H1 (cell line): ENCODE results near the gene ARMC3. TPM values are rescaled to one million over a fixed set of nuclear protein-coding genes. Genes with fewer than 3 reads are reported as not detected.

Source experiments
- CTCF ChIA-PET: fragments of 300-600 bp; sonication (Branson Sonifier 250); formaldehyde crosslinking; loops from one replicate; lab custom pipeline; 2021; ENCODE audit not compliant: partially characterized antibody; lab: Charles Lee
- POLR2A ChIA-PET: fragments of 300-600 bp; sonication (Branson Sonifier 250); formaldehyde crosslinking; loops from one replicate; lab custom pipeline; 2021; ENCODE audit warnings: inconsistent platforms; ENCODE audit not compliant: partially characterized antibody; lab: Charles Lee
- DNase-seq, 2 experiments: peaks; one replicate each; pipeline versions ENCODE4 v3.0.0 to v3.0.0-alpha.2; 2010 to 2022; ENCODE audit warnings: low spot score in 2 of 2, low read depth in 1 of 2, mixed read lengths in 1 of 2
- FAIRE-seq: peaks from 2 replicates; lab custom pipeline; 2011; peaks lifted over from hg19 to GRCh38; lab: Jason Lieb, UNC
- H2AFZ ChIP-seq: 2 replicates; pipeline ENCODE4 v1.8.1; 2012; ENCODE audit warnings: low read length, inconsistent platforms
- H2AK5ac ChIP-seq: 2 replicates; pipeline ENCODE4 v1.6.1; 2013; ENCODE audit warnings: low read depth, low read length
- H2BK120ac ChIP-seq: replicated peaks from 2 replicates; pipeline ENCODE3; 2013; ENCODE audit warnings: low read depth, low read length, inconsistent platforms
- H2BK12ac ChIP-seq: 2 replicates; pipeline ENCODE4 v1.6.1; 2013; ENCODE audit warnings: low read depth, low read length
- H2BK15ac ChIP-seq: 2 replicates; pipeline ENCODE4 v1.6.1; 2013; ENCODE audit warnings: low read length
- H2BK20ac ChIP-seq: 2 replicates; pipeline ENCODE4 v1.6.1; 2013; ENCODE audit warnings: low read length
- H2BK5ac ChIP-seq: 2 replicates; pipeline ENCODE4 v1.6.1; 2013; ENCODE audit warnings: low read depth, low read length
- H3K14ac ChIP-seq: 2 replicates; pipeline ENCODE4 v1.6.1; 2013; ENCODE audit warnings: inconsistent platforms; ENCODE audit not compliant: insufficient read length
- H3K18ac ChIP-seq: 2 replicates; pipeline ENCODE4 v1.6.1; 2013; ENCODE audit warnings: low read length; ENCODE audit errors: extremely low read depth
- H3K23ac ChIP-seq: 2 replicates; pipeline ENCODE4 v1.6.1; 2013; ENCODE audit warnings: inconsistent platforms; ENCODE audit not compliant: insufficient read length
- H3K23me2 ChIP-seq: 2 replicates; pipeline ENCODE4 v1.6.1; 2013; ENCODE audit warnings: low read depth, low read length
- H3K27ac ChIP-seq: 2 replicates; pipeline ENCODE4 v1.6.1; 2011; ENCODE audit warnings: low read depth, low read length, inconsistent platforms
- H3K27me3 ChIP-seq, 4 experiments: replicated peaks in 1 of 4; 1 replicate in 1 of 4; 2 replicates in 3 of 4; pipeline versions ENCODE4 v1.6.1 to v1.8.1; 2011 to 2013; ENCODE audit warnings: low read length in 3 of 4, mild to moderate bottlenecking in 3 of 4, inconsistent platforms in 2 of 4, mixed read lengths in 2 of 4, moderate library complexity in 1 of 4; ENCODE audit not compliant: control insufficient read depth in 3 of 4, insufficient read depth in 3 of 4; ENCODE audit errors: extremely low read depth in 1 of 4
- H3K36me3 ChIP-seq, 4 experiments: 2 replicates each; pipeline versions ENCODE4 v1.6.1 to v1.8.1; 2011 to 2013; ENCODE audit warnings: mild to moderate bottlenecking in 4 of 4, low read length in 3 of 4, moderate library complexity in 2 of 4, control low read depth in 1 of 4, inconsistent platforms in 1 of 4; ENCODE audit not compliant: insufficient read depth in 4 of 4, control insufficient read depth in 2 of 4
- H3K4ac ChIP-seq: replicated peaks from 2 replicates; pipeline ENCODE3; 2013; ENCODE audit warnings: low read length, low read depth, mixed read lengths, inconsistent platforms; ENCODE audit not compliant: insufficient read length
- H3K4me1 ChIP-seq, 4 experiments: replicated peaks in 1 of 4; 1 replicate in 1 of 4; 2 replicates in 3 of 4; pipeline versions ENCODE4 v1.6.1 to v1.8.1; 2011 to 2013; ENCODE audit warnings: low read length in 3 of 4, inconsistent platforms in 2 of 4, mixed read lengths in 1 of 4; ENCODE audit not compliant: insufficient read depth in 4 of 4, control insufficient read depth in 3 of 4
- H3K4me2 ChIP-seq, 2 experiments: 2 replicates each; pipeline versions ENCODE4 v1.6.1 to v1.8.1; 2011 to 2013; ENCODE audit warnings: low read depth in 2 of 2, low read length in 2 of 2, control low read depth in 1 of 2, inconsistent platforms in 1 of 2, mild to moderate bottlenecking in 1 of 2; ENCODE audit not compliant: insufficient read depth in 1 of 2
- H3K4me3 ChIP-seq, 4 experiments: fragments of 200-600, 300-600 bp in 1 of 4; sonication (generic), shearing (Covaris generic), sonication (Bioruptor Twin) in 1 of 4; 2 replicates each; pipeline versions ENCODE4 v1.5.1 to v1.8.1; 2011 to 2016; ENCODE audit warnings: low read length in 4 of 4, low read depth in 3 of 4, control low read depth in 2 of 4, inconsistent platforms in 2 of 4, mild to moderate bottlenecking in 2 of 4, mixed read lengths in 1 of 4, moderate library complexity in 1 of 4; ENCODE audit not compliant: insufficient read depth in 2 of 4; ENCODE audit errors: extremely low read depth in 1 of 4
- H3K56ac ChIP-seq: replicated peaks from 2 replicates; pipeline ENCODE3; 2013; ENCODE audit warnings: low read depth, mild to moderate bottlenecking, mixed read lengths, low read length, inconsistent platforms; ENCODE audit not compliant: insufficient read length
- H3K79me1 ChIP-seq: 2 replicates; pipeline ENCODE4 v1.6.1; 2013; ENCODE audit warnings: low read depth, low read length, control low read depth
- H3K79me2 ChIP-seq, 2 experiments: 2 replicates each; pipeline versions ENCODE4 v1.6.1 to v1.8.1; 2012 to 2013; ENCODE audit warnings: low read length in 2 of 2, mild to moderate bottlenecking in 2 of 2, inconsistent platforms in 1 of 2; ENCODE audit not compliant: insufficient read depth in 2 of 2, control insufficient read depth in 1 of 2
- H3K9ac ChIP-seq, 4 experiments: replicated peaks in 1 of 4; 1 replicate in 1 of 4; 2 replicates in 3 of 4; pipeline versions ENCODE4 v1.6.1 to v1.8.1; 2011 to 2013; ENCODE audit warnings: low read depth in 3 of 4, low read length in 3 of 4, control low read depth in 2 of 4, mild to moderate bottlenecking in 2 of 4, moderate library complexity in 2 of 4, inconsistent platforms in 1 of 4; ENCODE audit errors: extremely low read depth in 1 of 4
- H3K9me3 ChIP-seq, 2 experiments: 2 replicates each; pipeline versions ENCODE4 v1.6.1 to v1.8.1; 2012 to 2013; ENCODE audit warnings: mild to moderate bottlenecking in 2 of 2, moderate library complexity in 2 of 2, control low read depth in 1 of 2, inconsistent platforms in 1 of 2, low read depth in 1 of 2, low read length in 1 of 2, mixed read lengths in 1 of 2; ENCODE audit not compliant: insufficient read depth in 2 of 2
- H4K20me1 ChIP-seq, 2 experiments: replicated peaks in 1 of 2; 2 replicates each; pipeline versions ENCODE3 to v1.8.1; 2011 to 2013; ENCODE audit warnings: inconsistent platforms in 2 of 2, low read length in 2 of 2, mild to moderate bottlenecking in 1 of 2; ENCODE audit not compliant: insufficient read depth in 2 of 2, control insufficient read depth in 1 of 2
- H4K5ac ChIP-seq: 2 replicates; pipeline ENCODE4 v1.6.1; 2013; ENCODE audit warnings: low read length, low read depth, mixed read lengths, inconsistent platforms; ENCODE audit not compliant: insufficient read length
- H4K8ac ChIP-seq: 2 replicates; pipeline ENCODE4 v1.8.0; 2013; ENCODE audit warnings: mild to moderate bottlenecking, moderate library complexity, low read length, inconsistent platforms; ENCODE audit not compliant: insufficient read depth; ENCODE audit errors: extremely low read depth
- H4K91ac ChIP-seq: replicated peaks from 2 replicates; pipeline ENCODE3; 2013; ENCODE audit warnings: low read length, mixed read lengths, inconsistent platforms; ENCODE audit not compliant: insufficient read length
- BRCA1 ChIP-seq: IDR thresholded peaks from 2 replicates; pipeline ENCODE4 v1.6.1; 2012; ENCODE audit warnings: low read depth, low read length, improper control_type of control experiment
- CHD2 ChIP-seq: IDR thresholded peaks from 2 replicates; pipeline ENCODE4 v1.6.1; 2012; ENCODE audit warnings: low read length, improper control_type of control experiment
- GTF2F1 ChIP-seq: IDR thresholded peaks from 2 replicates; pipeline ENCODE4 v1.6.1; 2012; ENCODE audit warnings: low read depth, low read length, improper control_type of control experiment, borderline replicate concordance
- MAFK ChIP-seq: IDR thresholded peaks from 2 replicates; pipeline ENCODE4 v1.6.1; 2012; ENCODE audit warnings: low read depth, mild to moderate bottlenecking, improper control_type of control experiment, low read length
- RAD21 ChIP-seq, 2 experiments: IDR thresholded peaks in 1 of 2; conservative IDR thresholded peaks in 1 of 2; 2 replicates each; pipeline ENCODE4 v1.6.1; 2011; ENCODE audit warnings: low read depth in 2 of 2, low read length in 2 of 2, improper control_type of control experiment in 1 of 2, inconsistent platforms in 1 of 2, mild to moderate bottlenecking in 1 of 2, moderate library complexity in 1 of 2
- RBBP5 ChIP-seq: IDR thresholded peaks from 2 replicates; pipeline ENCODE4 v1.7.1; 2012; ENCODE audit warnings: low read depth, mild to moderate bottlenecking, inconsistent platforms, low read length, moderate library complexity, borderline replicate concordance
- SAP30 ChIP-seq: fragments of 300-600 bp; sonication (generic); IDR thresholded peaks from 2 replicates; pipeline ENCODE4 v1.7.1; 2012; ENCODE audit warnings: low read length, moderate library complexity, mild to moderate bottlenecking, inconsistent platforms; ENCODE audit not compliant: insufficient read depth, insufficient replicate concordance
- SRF ChIP-seq: IDR thresholded peaks from 2 replicates; pipeline ENCODE4 v1.6.1; 2011; ENCODE audit warnings: mild to moderate bottlenecking, low read depth, low read length, moderate library complexity
- WGBS, 2 experiments: shearing (Covaris generic) in 1 of 2; methylation state at CpG; one replicate each; pipeline versions ENCODE4 v1.1.6 to v1.1.7; 2013 to 2015; ENCODE audit warnings: low lambda C conversion rate in 2 of 2, mixed read lengths in 2 of 2, inconsistent platforms in 1 of 2, low coverage in 1 of 2, missing lambda C conversion rate in 1 of 2; ENCODE audit not compliant: insufficient replicate concordance in 2 of 2, insufficient coverage in 1 of 2, insufficient read length in 1 of 2; ENCODE audit errors: extremely low coverage in 1 of 2, missing lambda C conversion rate in 1 of 2; 5-methylcytosine and 5-hydroxymethylcytosine counted together
- polyA plus RNA-seq, 7 experiments: library from polyadenylated mRNA; depleted of rRNA in 3 of 7; stranded (reverse) in 5 of 7; unstranded in 2 of 7; fragments of >200 nt in 5 of 7; fragments of 200-250 nt in 2 of 7; gene quantifications; 1 replicate in 5 of 7; 2 replicates in 1 of 7; 4 replicates in 1 of 7; pipeline versions ENCODE4 v1.2.1 to v1.2.3, GENCODE V29; 2011 to 2013; ENCODE audit warnings: missing spikeins in 2 of 7, mixed read lengths in 2 of 7
- total RNA-seq: library from RNA; stranded (reverse); fragmentation: NEBNext Ultra II Directional; extraction: Animal tissue kit (Norgen Biotek cat#: 25700); gene quantifications from 2 replicates; pipeline ENCODE4 v1.2.1, GENCODE V29; 2021
- TF ChIP-seq, protein P1 (sequence below), 3 experiments: IDR thresholded peaks; 1 replicate in 2 of 3; 2 replicates in 1 of 3; pipeline versions ENCODE4 v1.5.1 to v1.6.1; 2011; ENCODE audit warnings: low read length in 3 of 3, mild to moderate bottlenecking in 3 of 3, inconsistent platforms in 2 of 3, low read depth in 1 of 3, moderate library complexity in 1 of 3; ENCODE audit not compliant: insufficient read depth in 1 of 3; ENCODE audit errors: control extremely low read depth in 1 of 3

The ARMC3 gene
- total and polyA plus RNA-seq, 2 of the 8 experiments (the other 6 are each of a cell fraction or from before 2014, with no cell fraction given), result 0.15 TPM

DNA sequence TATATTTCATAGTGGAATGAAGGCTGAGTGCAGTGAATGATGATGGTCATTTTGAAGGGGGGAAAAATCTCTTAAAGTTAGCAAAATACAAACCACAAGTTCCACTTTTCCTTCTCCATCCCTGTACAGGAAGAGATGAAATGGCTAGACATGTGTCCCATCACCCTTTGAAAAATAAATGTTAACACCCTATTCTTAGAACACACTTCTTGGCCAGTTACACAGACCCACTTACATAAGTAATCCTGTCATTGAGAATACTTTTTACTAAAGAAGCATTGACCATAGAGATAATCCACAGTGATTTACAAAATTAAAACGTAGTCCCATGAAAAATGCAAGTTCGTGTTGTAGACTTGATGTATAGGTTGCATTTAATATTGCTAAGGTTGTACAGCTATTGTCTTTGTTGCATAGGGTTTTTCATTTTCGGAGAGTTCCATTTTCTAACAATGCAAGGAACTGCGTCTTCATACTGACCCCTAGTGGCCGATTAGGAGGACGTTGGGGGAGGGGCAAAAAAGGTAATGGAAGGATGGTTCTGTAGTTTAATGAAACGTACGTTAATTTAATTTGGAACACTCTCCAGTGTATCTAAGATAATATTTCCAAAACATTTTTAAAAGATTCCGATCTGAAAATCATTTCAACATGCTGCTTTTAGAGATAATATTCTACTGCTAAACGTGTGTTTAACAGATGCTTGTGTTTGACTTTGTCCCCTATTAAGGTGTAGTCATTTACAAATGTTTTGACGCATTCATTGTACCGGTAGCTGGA is 60.9 kb downstream of the ARMC3 start:
- Histone ChIP-seq H2BK15ac (no peak overlapping the region), H3K18ac (no peak overlapping the region), H4K8ac (no peak overlapping the region), H4K91ac (no peak overlapping the region), H4K5ac (no peak overlapping the region), H2AFZ (no peak overlapping the region), H3K14ac (no peak overlapping the region), H2BK5ac (no peak overlapping the region), H3K27ac (no peak overlapping the region), H3K79me2 (no peaks in the 10 kb centered on the region), H3K27me3 (no peaks in the 10 kb centered on the region), H3K79me1 (no peaks in the 10 kb centered on the region), H3K23me2 (no peaks in the 10 kb centered on the region), H3K4me2 (peak overlapping the region in 1 of 2 experiments; percentile 24; a peak in 1 of 4 replicates), H2BK120ac (no peak overlapping the region), H3K4me3 (no peak overlapping the region), H2AK5ac (no peak overlapping the region), H3K23ac (no peak overlapping the region), H3K9ac (no peak overlapping the region), H3K36me3 (no peaks in the 10 kb centered on the region), H3K9me3 (no peaks in the 10 kb centered on the region), H3K56ac (no peak overlapping the region), H2BK20ac (no peak overlapping the region), H3K4ac (no peak overlapping the region), H4K20me1 (no peaks in the 10 kb centered on the region), H3K4me1 (peaks cover 0 to 5% (median 1%) of the 10 kb centered on the region in 4 experiments; a peak in 2 of 7 replicates), H2BK12ac (no peak overlapping the region)
- DNase-seq (peak in 1 of 2 experiments; percentile 56), FAIRE-seq (peak; percentile 87)
- CTCF ChIA-PET, result interaction anchor here (0.6 to 4.8 kb wide), 23 partner anchors 12 to 1005 kb away, joined by 3 to 30 read pairs (median 4); no protein-coding TSS in a partner anchor
- WGBS, 2 experiments, result 20% methylated on average over 12 of the region's 12 CpGs; no CpG with 5 or more reads in 1 of the 2 experiments
- POLR2A ChIA-PET, result no interaction called here
- TF ChIP-seq, protein P1, sequence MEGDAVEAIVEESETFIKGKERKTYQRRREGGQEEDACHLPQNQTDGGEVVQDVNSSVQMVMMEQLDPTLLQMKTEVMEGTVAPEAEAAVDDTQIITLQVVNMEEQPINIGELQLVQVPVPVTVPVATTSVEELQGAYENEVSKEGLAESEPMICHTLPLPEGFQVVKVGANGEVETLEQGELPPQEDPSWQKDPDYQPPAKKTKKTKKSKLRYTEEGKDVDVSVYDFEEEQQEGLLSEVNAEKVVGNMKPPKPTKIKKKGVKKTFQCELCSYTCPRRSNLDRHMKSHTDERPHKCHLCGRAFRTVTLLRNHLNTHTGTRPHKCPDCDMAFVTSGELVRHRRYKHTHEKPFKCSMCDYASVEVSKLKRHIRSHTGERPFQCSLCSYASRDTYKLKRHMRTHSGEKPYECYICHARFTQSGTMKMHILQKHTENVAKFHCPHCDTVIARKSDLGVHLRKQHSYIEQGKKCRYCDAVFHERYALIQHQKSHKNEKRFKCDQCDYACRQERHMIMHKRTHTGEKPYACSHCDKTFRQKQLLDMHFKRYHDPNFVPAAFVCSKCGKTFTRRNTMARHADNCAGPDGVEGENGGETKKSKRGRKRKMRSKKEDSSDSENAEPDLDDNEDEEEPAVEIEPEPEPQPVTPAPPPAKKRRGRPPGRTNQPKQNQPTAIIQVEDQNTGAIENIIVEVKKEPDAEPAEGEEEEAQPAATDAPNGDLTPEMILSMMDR (IDR thresholded peaks at IDR 0.05; ENCODE audit: control extremely low read depth in 1 of 3, insufficient read depth in 1 of 3, low read depth in 1 of 3, low read length in 3 of 3), result peak; percentile 36 to 74 (median 71)
- TF ChIP-seq RBBP5 (no peak), GTF2F1 (no peak), SAP30 (no peak), CHD2 (0 out of 2 replicates have a peak, but pooled peaks have one; percentile 68), SRF (no peak), RAD21 (IDR thresholded peaks at IDR 0.05 in 1 of 2, conservative IDR thresholded peaks at IDR 0.05 in 1 of 2; ENCODE audit: low read depth in 2 of 2, low read length in 2 of 2) (peak; percentile 91 to 93), MAFK (no peak), BRCA1 (no peak)
